Measurements from ENCODE around the gene CC2D2A.

DNA sequence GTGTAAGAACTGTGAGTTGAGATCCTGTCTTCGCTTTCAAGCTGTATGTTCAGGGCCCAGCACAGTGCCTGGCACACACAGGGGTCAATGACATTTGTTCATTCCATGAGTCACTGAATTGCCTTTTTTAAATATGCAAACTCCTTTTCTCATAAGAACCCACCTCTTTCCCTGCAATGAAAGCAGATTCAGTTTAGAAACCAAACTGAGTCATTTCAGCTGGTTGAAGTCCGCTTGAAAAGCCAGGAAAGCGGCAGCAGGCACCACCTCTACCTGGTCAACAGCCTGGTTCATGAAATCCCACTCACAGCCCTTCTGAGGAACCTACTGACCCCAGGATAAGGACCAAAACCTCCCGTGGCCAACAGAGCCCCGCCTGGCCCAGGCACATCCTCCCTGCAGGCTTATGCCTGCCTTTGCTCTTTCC, 46.4 kb upstream of the CC2D2A start:
- TF ChIP-seq POLR2A (IDR thresholded peaks at IDR 0.05; ENCODE audit: low read length) (no peak), GATA1 (IDR thresholded peaks at IDR 0.05; ENCODE audit: low read depth, low read length) (no peak)
